NCI-H748 (cell line): ENCODE results near the gene APOC1.
"Not testable (repeated sequence)": the region's sequence is repeated elsewhere in the genome, so short reads cannot be mapped to it uniquely, and the experiment has no call there.

Experiments
- DNase-seq: peaks from one replicate; lab custom pipeline; 2025; ENCODE audit not compliant: unreplicated experiment; lab: John Stamatoyannopoulos, UW

The APOC1 gene

DNA sequence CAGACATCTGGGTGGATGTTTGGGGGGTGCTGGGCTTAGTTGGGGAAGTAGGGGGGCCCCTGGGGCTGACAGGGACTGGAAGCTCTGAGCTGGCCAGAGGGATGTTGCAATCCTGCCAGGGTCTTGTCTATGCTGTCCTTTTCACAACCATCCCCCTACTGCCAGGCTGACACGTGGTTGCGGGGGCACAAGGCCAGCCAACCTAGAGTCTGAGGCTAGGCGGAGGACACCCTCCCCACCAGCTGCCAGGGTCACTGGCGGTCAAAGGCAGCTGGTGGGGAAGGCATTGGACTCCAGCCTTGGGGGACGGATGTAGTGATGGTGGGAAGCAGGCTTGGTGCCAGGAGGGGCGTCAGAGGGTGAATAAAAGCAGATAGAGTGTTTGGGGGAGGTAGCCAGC, 1.6 kb upstream of the APOC1 start:
- no peak for DNase-seq

DNA sequence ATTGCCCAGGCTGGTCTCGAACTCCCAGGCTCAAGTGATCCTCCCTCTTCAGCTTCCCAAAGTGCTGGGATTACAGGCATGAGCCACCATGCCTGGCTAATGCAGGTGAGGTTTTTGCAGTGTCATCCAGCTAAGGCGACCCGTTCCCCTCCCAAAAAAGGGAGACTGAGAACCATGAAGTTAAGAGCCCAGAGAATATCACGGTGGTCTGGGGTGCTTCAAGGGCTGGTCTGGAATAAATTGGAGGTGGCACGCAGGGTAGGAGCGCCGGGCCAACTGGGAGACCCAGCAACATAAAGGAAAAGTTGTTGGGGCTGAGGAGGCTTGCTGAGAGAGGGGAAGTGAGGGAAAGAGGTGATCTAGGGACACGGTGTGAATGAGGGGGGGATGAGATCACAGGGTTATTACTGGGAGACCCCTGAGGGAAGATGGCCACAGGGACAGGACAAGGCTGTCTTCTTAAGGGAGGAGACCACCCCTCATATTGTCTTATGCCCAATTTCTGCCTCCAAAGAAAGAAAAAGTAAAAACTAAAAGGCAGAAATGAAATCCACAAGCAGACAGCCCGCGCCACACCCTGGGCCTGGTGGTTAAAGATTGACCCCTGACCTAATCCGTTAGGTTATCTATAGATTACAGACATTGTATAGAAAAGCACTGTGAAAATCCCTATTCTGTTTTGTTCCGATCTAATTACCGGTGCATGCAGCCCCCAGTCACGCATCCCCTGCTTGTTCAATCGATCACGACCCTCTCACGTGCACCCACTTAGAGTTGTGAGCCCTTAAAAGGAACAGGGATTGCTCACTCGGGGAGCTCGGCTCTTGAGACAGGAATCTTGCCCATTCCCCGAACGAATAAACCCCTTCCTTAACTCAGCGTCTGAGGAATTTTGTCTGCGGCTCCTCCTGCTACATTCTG, 636 bp upstream of the APOC1 start:
- not testable (repeated sequence) for DNase-seq

DNA sequence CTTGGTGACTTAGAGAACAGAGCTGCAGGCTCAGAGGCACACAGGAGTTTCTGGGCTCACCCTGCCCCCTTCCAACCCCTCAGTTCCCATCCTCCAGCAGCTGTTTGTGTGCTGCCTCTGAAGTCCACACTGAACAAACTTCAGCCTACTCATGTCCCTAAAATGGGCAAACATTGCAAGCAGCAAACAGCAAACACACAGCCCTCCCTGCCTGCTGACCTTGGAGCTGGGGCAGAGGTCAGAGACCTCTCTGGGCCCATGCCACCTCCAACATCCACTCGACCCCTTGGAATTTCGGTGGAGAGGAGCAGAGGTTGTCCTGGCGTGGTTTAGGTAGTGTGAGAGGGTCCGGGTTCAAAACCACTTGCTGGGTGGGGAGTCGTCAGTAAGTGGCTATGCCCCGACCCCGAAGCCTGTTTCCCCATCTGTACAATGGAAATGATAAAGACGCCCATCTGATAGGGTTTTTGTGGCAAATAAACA, 9.9 kb downstream of the APOC1 start:
- DNase-seq = no peak

DNA sequence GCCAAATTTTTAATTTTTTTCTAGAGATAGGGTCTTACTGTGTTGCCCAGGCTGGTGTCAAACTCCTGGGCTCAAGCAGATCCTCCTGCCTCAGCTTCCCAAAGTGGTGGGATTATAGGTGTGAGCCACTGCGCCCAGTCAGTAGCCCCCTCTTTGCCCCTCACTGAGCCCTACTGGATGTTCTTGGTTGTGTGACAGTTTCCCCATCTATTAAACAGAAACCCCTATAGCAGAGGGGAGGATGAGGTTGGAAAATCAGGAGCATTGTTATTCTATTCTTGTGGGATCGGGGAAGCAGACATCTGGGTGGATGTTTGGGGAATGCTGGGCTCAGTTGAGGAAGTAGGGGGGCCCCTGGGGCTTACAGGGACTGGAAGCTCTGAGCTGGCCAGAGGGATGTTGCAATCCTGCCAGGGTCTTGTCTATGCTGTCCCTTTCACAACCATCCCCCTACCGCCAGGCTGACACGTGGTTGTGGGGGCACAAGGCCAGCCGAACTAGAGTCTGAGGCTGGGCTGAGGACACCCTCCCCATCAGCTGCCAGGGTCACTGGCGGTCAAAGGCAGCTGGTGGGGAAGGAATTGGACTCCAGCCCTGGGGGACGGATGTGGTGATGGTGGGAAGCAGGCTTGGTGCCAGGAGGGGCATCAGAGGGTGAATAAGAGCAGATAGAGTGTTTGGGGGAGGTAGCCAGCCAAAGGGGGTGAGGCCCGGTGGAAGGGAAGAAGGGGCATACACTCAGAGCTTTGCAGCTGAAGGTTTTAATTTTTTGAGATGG, 10.9 kb downstream of the APOC1 start:
- DNase-seq = no peak

DNA sequence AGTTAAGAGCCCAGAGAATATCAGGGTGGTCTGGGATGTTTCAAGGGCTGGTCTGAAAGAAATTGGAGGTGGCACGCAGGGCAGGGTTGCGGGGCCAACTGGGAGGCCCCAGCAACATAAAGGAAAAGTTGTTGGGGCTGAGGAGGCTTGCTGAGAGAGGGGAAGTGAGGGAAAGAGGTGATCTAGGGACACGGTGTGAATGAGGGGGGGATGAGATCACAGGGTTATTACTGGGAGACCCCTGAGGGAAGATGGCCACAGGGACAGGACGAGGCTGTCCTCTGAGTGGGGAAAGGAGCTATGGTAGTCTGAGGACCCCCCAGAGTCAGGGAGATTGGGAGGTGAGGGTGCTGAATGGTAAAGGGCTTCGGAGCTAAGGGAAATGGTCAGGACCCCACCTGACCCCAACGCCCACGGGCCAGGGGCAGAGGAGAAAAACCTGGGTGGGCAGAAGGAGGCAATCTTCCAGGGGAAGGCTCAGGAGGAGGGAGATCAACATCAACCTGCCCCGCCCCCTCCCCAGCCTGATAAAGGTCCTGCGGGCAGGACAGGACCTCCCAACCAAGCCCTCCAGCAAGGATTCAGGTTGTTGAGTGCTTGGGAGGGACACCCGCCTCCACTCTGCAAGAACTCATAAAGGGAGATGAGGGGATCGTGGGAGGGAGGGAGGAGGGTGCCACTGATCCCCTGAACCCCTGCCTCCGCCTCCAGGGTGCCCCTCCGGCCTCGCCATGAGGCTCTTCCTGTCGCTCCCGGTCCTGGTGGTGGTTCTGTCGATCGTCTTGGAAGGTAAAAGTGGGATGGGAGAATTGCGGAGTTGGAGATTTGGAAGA, 12.1 kb downstream of the APOC1 start:
- DNase-seq = not testable (repeated sequence)

DNA sequence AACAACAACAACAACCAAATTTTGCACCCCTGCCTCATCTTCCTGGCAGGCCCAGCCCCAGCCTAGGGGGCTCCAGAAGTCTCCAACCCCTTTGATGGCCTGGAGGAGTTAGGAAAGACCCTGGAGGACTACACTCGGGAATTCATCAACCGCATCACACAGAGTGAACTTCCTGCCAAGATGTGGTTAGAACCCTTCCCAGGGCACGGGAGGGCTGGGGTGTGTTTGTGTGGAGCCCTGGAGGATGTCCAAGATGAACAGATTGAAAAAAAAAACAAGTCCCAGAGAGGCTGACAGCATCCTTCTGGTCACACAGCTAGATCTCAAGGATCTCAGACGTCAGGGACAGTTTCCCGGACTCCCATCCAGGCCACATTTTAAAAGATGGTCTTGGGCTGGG, 13.3 kb downstream of the APOC1 start:
- DNase-seq = no peak

DNA sequence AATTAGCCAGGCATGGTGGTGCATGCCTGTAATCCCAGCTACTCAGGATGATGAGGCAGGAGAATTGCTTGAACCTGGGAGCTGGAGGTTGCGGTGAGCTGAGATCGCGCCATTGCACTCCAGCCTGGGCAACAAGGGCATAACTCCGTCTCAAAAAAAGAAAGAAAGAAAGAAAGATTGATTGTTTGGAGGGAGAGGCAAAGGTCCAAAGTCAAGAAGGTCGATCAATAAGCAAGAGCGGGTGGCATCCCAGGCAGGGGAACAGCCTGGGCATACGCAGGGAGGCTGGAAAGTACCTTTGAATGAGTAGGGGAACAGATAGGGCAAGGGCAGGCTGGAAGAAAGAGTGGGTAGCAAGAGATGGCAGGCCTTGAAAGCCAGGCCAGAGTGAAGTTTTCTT, 15.7 kb downstream of the APOC1 start:
- DNase-seq = no peak

DNA sequence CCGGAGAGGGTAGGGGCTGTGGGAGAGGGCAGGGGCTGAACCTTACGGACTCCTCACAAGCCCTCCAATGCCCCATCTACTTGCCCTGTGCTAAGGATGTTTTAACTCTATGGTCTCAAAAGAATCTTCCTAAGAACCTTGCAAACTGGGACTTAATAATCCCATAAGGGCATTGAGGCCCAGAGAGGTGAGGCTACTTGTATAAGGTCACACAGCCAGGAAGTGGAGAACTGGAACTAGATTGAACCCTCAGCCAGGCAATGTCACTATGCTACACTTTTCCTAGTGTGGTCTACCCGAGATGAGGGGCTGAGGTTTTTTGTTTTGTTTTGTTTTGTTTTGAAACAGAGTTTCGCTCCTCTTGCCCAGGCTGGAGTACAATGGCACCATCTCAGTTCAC, 17.1 kb downstream of the APOC1 start:
- DNase-seq = no peak

DNA sequence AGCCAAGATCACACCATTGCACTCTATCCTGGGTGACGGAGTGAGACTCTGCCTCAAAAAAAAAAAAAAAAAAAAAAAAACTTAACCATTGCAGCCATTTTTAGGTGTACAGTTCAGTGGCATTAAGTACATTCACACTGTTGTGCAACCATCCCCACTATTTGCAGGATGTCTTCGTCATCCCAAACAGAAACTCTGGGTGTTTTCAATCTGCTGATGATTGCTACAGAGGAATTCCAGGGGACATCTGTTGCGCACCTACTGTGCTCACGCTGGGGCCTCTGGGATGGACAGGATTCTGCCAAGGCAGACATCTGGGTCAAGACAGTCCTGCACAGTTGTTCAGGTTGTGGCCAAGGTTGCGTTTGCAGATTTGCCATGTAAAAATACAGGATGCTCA, 25.3 kb downstream of the APOC1 start:
- DNase-seq = no peak

DNA sequence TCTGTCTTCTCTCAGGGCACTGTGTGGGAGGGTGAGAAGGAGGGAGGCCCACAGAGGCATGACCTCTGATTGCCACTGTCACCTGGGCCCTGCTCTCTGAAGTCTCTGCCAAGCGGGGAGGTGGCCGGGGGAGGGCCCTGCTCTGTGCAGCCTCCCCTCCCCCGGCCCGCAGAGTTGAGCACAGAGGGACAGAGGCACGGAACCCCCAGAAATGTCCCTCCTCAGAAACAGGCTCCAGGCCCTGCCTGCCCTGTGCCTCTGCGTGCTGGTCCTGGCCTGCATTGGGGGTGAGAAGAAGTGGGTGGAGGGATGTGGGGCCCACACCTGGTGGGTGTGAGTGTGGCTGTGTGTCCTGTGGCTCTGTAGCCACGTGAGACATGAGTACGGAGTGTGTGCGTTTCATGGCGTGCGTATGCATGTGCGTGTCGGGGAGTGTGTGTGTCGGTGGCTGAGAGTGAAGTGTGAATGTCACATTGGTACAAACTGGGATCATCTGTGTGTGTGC, 27.7 kb downstream of the APOC1 start, which contains the start of gene APOC4:
Gene APOC4 (plus strand): TSS at position 171 of the 505 bp plus-strand sequence. CDS start 41 bp downstream, at position 212.
- DNase-seq = no peak

DNA sequence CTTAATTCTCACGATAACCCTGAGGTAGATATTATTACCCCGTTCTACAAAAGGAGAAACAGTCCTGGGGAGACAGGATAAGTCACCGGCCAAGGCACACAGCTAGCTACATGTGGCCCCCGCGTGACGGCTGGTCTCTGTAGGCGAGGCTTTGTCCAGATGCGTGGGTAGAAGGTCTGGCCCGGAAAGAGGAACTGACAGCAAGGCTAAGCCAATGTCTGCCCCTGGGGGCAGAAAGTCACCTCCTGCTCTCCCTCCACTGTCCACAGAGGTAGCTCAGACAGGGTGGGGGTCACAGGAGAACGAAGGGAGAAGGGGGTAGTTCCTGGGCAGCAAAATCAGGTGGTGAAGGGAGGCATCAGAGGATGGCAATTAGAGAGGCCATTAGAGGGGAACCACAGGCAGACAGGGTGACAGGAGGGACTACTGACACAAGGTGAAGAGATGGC, 29.4 kb downstream of the APOC1 start:
- no peak for DNase-seq

DNA sequence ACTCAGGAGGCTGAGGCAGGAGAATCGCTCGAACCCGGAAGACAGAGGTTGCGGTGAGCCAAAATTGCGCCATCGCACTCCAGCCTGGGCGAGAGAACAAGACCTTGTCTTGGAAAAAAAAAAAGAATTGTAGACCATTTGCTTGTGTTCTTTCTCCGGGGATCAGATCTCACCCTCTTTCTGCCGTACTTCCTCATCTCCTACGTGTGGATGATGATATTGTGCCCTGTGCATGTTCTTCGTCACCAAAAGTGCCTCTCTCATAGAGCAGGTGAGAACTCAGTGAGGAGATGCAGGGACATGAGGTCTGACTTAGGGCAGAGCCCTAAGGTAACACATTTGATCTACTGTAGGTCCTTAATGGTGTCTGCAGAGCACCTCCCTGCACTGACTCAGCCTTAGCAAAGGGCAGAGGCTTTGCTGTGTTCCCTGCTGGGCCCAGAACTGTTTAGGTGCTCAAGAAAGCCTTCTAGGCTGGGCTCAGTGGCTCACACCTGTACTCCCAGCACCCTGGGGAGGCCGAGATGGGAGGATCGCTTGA, 32.7 kb downstream of the APOC1 start:
- no peak for DNase-seq

DNA sequence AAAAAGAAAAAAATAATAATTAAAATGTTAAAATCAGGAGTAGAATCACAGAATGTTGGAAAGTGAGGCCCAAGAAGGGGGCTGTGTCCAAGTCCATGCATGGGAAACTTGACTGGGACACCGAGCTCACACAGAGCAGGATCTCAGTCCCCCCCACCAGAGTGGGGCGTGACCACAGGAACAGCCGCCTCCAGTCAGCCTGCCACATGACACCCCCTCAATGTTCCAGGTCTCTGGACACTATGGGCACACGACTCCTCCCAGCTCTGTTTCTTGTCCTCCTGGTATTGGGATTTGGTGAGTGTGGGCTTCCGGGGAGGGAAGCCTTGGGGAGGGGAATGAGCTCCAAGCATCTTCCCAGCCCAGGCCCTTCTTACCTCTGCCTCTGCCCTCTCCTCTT, 33.8 kb downstream of the APOC1 start:
- no peak for DNase-seq

DNA sequence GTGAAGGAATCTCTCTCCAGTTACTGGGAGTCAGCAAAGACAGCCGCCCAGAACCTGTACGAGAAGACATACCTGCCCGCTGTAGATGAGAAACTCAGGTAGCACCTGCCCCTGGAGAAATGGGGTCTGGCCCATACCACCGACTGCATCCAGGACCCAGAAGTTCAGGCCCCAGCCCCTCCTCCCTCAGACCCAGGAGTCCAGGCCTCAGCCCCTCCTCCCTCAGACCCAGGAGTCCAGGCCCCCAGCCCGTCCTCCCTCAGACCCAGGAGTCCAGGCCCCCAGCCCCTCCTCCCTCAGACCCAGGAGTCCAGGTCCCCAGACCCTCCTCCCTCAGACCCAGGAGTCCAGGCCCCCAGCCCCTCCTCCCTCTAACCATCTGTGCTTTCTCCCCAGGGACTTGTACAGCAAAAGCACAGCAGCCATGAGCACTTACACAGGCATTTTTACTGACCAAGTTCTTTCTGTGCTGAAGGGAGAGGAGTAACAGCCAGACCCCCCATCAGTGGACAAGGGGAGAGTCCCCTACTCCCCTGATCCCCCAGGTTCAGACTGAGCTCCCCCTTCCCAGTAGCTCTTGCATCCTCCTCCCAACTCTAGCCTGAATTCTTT, 34.5 kb downstream of the APOC1 start:
- DNase-seq = no peak

DNA sequence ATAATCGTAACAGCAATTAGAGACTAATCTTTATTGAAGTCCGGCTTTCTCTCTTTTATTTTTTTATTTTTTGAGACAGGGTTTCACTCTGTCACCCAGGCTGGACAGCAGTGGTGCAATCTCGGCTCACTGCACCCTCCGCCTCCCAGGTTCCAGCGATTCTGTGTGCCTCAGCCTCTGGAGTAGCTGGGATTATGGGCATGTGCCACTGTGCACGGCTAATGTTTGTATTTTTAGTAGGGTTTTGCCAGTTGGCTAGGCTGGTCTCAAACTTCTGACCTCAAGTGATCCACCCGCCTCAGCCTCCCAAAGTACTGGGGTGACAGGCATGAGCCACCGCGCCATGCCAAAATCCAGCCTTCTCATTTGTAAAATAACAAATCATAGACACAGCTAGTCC, 35.1 kb downstream of the APOC1 start:
- DNase-seq = no peak

DNA sequence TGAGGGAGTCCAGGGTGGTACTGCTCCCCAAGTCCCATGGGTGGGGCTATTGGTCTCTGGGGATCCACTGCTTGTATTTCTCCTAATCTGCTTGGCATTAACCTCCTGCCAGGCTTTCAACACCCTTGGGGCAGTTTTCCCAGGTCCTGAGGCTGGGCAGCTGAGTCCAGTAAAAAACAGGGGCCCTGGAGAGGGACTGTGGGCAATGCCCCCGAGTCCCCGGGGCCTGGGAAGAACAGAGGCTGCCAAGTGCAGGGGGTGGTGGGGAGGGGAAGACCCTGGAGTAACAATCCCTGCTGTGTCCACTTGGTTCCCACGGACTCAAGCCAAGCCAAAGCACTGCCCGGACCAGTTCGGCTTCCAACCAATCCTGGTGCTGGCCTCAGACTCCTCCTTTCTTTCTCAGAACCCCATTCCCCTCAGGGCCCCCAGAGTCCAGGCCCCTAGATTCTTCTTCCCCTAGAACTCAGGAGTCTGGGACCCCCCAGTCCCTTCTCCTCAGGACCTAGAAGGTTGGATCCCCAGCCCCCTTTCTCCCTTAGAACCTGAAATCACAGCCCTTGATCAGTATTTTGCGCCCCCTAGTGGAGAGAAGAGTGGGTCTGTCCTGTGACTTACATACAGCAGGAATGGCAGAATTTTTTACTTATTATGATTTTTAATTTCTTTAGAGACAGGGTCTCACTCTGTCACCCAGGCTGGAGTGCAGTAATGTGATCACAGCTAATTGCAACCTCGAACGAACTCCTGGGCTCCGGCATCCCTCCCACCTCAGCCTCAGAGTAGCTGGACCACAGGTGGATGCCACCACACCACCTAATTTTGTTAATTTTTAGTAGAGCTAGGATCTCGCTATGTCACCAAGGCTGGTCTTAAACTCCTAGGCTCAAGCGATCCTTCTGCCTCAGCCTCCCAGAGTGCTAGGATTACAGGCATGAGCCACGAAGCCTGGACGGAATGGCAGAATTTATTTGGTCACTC, 37.1 kb downstream of the APOC1 start:
- peak; percentile 81 for DNase-seq

DNA sequence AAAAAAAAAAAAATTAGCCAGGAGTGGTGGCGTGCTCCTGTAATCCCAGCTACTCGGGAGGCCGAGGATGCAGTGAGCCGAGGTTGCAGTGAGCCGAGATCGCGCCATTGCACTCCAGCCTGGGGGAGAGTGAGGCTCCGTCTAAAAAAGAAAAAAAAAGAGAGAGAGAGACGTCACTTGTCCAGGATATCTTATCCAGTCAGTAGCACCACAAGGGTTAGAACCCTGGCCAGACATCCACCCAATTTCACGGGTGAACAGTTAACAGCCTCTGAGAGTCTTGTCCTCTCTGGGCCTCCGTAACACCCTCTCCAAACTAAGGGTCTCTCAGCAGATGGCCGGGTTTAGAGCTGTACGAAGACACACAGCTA, 39.9 kb downstream of the APOC1 start:
- no peak for DNase-seq

DNA sequence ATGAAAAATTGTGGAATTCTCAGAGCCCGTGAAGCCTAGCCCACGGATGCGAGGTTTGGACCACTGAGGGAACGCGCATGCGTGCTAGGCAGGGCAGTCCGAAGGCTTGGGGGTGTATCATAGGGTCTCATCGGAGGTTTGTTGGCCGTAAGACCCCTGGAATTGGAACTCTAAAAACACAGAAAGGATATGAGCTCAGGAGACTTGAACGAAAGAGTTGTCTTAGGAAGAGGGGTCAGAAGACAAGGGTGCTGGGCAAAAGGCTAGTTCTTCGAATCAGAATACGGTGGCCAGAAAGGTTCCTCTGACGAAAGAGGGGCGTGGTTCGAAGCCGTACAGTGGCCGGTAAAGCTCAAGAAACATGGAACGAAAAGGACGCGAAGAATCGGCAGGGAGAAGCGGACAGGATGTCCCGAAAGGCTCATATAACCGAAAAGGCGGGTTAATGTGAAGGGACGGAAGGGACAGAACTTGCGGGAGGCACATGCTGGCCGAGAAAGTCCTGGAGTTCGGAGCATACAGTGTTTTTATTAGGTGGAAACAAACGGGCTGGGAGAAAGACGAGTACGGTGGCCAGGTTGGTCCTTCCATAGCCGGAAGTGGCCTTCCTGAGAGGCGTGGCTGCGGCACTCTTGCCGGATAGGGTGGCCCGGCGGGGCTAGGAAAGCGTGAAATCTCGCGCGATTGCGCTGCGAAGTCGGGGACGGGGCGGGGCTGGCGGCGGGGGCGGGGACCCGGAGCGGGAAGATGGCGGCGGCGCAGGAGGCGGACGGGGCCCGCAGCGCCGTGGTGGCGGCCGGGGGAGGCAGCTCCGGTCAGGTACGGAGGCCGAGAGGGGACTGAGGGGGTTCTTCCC, 40.5 kb downstream of the APOC1 start, which contains the start of gene CLPTM1:
Gene CLPTM1 (plus strand): TSS at position 732 of the 856 bp plus-strand sequence. CDS start 16 bp downstream, at position 748.
- peak; percentile 99 for DNase-seq
